ENCODE data around the gene PEX14. TPM values are rescaled to one million over a fixed set of nuclear protein-coding genes. Genes with fewer than 3 reads are reported as not detected.

The PEX14 gene
- total and polyA plus RNA-seq, 2 donors (not counting 3 experiments of a cell fraction or from before 2014, with no cell fraction given): 19.5 to 26.5 TPM

DNA sequence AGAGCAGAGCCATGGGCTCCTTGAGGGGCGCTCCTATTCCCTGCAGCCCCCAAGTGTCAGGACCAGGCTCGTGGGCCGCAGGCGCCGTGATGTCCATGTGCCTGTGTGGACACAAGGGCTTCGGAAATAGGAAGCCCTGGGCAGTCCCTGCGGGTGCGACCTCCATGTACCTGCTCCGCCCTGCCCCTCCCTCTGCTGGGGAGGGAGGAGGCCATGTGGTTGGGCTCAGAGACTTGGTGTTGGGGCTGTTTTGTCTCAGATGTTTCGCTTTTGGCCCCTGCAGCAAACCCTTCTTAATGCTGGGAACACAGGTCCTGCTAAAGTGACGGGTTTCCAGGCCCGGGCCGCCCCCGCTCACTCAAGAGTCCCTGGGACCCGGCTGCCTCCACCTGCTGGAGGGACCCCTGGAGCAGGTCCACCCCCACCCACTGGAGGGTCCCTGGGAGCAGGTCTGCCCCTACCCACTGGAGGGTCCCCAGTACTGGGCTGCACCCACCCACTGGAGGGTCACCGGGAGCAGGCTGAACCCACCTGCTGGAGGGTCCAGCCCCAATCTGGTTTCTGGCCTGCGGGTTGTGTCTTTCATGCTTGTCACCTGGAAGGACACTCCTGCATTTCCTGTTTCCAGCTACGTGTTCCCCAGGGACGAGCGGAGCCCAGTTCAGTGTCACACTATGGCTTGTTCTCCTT lies 156.5 kb downstream of the PEX14 start:
- H3K4me3 ChIP-seq (replicated peaks in 1 of 3; ENCODE audit: insufficient read depth in 1 of 3, low read depth in 1 of 3, low read length in 3 of 3): no peak overlapping the region
- no peak overlapping the region for H3K9ac ChIP-seq (replicated peaks; ENCODE audit: extremely low read depth, insufficient read depth, low read length)
- no peak overlapping the region for H3K4me2 ChIP-seq (ENCODE audit: insufficient read depth, low read length)
- no peak for FAIRE-seq
- TF ChIP-seq FOS (IDR thresholded peaks at IDR 0.05; ENCODE audit: borderline replicate concordance, insufficient read depth, low read length) (no peak), EZH2 (IDR thresholded peaks at IDR 0.05; ENCODE audit: borderline replicate concordance, low read depth, low read length, severe bottlenecking) (no peak), POLR2A (IDR thresholded peaks at IDR 0.05; ENCODE audit: low read depth, low read length) (no peak), POLR2AphosphoS5 (IDR thresholded peaks at IDR 0.05; ENCODE audit: insufficient read depth, low read depth, low read length) (no peak), MYC (IDR thresholded peaks at IDR 0.05; ENCODE audit: low read depth, low read length) (no peak), JUN (IDR thresholded peaks at IDR 0.05; ENCODE audit: borderline replicate concordance, insufficient read depth, insufficient read length, low read depth) (no peak), GATA2 (IDR thresholded peaks at IDR 0.05; ENCODE audit: insufficient read depth, insufficient read length, low read depth, low read length) (no peak)
- TF ChIP-seq, protein P1, sequence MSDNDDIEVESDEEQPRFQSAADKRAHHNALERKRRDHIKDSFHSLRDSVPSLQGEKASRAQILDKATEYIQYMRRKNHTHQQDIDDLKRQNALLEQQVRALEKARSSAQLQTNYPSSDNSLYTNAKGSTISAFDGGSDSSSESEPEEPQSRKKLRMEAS (IDR thresholded peaks at IDR 0.05; ENCODE audit: insufficient read depth, insufficient read length): no peak
- TF ChIP-seq, protein P2, sequence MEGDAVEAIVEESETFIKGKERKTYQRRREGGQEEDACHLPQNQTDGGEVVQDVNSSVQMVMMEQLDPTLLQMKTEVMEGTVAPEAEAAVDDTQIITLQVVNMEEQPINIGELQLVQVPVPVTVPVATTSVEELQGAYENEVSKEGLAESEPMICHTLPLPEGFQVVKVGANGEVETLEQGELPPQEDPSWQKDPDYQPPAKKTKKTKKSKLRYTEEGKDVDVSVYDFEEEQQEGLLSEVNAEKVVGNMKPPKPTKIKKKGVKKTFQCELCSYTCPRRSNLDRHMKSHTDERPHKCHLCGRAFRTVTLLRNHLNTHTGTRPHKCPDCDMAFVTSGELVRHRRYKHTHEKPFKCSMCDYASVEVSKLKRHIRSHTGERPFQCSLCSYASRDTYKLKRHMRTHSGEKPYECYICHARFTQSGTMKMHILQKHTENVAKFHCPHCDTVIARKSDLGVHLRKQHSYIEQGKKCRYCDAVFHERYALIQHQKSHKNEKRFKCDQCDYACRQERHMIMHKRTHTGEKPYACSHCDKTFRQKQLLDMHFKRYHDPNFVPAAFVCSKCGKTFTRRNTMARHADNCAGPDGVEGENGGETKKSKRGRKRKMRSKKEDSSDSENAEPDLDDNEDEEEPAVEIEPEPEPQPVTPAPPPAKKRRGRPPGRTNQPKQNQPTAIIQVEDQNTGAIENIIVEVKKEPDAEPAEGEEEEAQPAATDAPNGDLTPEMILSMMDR (IDR thresholded peaks at IDR 0.05; ENCODE audit: extremely low read depth in 1 of 2, insufficient read depth in 1 of 2, low read depth in 1 of 2, low read length in 2 of 2): no peak
- H3K27ac ChIP-seq (ENCODE audit: insufficient read depth, low read depth, low read length): no peak overlapping the region
- H3K79me2 ChIP-seq (ENCODE audit: control insufficient read depth, insufficient read depth, low read length): no peaks in the 10 kb centered on the region
- H3K36me3 ChIP-seq (ENCODE audit: control insufficient read depth in 2 of 2, extremely low read depth in 1 of 2, insufficient read depth in 2 of 2, low read length in 2 of 2): peaks cover 0 to 5% of the 10 kb centered on the region in 2 experiments
- POLR2A ChIA-PET: no interaction called here
- CTCF ChIA-PET: interaction anchor here (1.0 to 1.6 kb wide), 2 partner anchors 8 to 124 kb away, joined by 4 to 5 read pairs; no protein-coding TSS in a partner anchor
- no peak for DNase-seq (ENCODE audit: low read depth, low spot score)
- no peaks in the 10 kb centered on the region for H3K27me3 ChIP-seq (ENCODE audit: control insufficient read depth in 2 of 2, insufficient read depth in 2 of 2, low read length in 2 of 2)
- no peaks in the 10 kb centered on the region for H3K4me1 ChIP-seq (ENCODE audit: control insufficient read depth, extremely low read depth, insufficient read depth, low read length)
- no peaks in the 10 kb centered on the region for H3K9me3 ChIP-seq (replicated peaks; ENCODE audit: control insufficient read depth, insufficient read depth, low read length)
- H3K9me1 ChIP-seq (replicated peaks; ENCODE audit: control insufficient read depth, extremely low read depth, insufficient read depth, low read length): no peaks in the 10 kb centered on the region
- dilution Hi-C loops (cut with MboI; ENCODE audit: extremely low pct_ligation_motif_present, low sequenced_read_pairs) (no loop called here), intact Hi-C loops (cut with micrococcal nuclease) (loop anchor here (10.0 kb wide), 1 partner anchor 234 kb away; no protein-coding TSS in a partner anchor)
- H4K20me1 ChIP-seq (replicated peaks; ENCODE audit: control insufficient read depth, extremely low read depth, insufficient read depth, low read length): no peaks in the 10 kb centered on the region
- no peak overlapping the region for H2AFZ ChIP-seq (ENCODE audit: low read depth, low read length)
- BruUV-seq (replicated peaks): no TSS peak

All from endothelial cell of umbilical vein (primary cell).